ENCODE results near the gene PARD3B.

PARD3B gene

DNA sequence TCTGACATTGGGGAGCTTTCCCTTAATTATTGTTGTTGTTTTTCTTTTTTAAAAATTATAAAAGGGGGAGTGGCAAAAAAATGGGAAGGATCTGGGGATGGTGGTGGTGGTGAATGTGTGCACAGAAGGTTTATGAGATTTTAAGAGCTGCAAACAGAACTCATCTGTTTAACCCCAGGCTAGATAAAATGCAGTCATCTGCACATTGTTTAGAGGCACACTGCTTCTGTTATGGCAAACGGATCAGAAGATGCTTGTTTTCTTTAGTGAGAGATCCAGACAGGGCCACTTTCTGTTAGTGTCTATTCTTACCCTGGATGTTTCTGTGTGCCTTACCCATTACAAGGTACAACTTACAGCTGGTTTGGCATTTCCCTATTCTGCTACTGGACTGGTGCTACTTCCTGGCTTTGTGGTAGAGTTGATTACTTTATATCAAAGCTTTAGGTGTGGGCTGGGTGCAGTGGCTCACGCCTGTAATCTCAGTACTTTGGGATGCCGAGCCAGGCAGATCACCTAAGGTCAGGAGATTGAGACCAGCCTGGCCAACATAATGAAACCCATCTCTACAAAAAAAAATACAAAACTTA is 1068.8 kb downstream of the PARD3B start:
- DNase-seq (ENCODE audit: low spot score), result peak; percentile 15

DNA sequence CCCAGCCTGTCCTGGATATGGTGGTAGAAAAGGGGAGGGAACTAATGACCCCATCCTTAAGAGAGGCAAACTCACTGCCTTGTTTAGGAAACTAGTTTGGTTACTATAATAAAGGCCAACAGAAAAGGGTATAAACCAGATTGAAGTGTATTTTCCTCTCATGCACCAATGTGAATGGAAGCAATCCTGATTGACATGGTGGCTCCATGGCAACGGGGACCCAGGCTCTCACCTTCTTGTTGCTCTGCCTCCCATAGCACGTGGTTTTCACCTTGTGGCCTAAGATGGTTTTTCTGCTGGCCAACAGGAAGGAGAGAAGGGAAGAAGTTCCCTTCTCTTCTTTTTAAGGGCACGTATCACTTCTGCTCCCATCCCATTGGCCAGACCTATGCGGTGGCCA is 1069.7 kb downstream of the PARD3B start:
- no peak for DNase-seq (ENCODE audit: low spot score)

DNA sequence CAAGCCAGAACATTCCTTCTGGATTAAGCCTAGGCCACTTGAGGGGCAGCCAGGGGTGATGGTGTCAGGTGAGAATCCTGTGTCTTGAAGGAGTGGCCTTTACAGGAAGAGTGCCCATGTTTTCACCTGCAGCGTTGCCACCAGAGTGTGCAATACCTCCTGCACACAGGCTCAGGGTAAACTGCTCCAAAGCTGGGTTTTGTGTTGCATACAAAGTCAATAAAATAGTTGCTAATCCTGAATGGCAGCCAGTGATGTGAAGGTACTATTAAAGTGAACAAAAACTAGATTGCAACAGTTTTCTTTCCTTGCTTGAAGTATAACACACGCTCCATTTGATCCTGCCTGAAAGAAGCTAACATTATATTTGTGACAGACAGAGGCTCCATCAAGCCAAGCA is 1072.6 kb downstream of the PARD3B start:
- DNase-seq (ENCODE audit: low spot score), result no peak

DNA sequence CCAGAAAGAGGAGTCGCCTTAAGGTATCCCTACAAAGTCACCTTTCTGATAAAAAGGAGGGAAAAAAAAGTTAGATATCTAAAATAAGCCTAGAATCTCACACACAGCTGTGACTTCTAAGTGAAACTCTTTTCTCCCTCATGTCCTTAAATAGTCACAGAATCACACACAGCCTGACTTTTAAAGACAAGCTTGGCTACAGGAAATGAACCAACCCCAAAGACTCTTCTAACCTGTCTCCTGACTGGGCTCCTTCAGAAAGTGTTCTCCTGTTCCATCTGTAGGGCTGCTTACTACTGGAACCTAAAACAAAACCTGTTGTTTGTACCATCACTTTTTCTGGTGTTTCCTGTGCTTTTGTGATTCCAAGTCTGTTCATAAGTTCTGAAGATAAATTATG is 1074.3 kb downstream of the PARD3B start:
- DNase-seq (ENCODE audit: low spot score), result no peak

DNA sequence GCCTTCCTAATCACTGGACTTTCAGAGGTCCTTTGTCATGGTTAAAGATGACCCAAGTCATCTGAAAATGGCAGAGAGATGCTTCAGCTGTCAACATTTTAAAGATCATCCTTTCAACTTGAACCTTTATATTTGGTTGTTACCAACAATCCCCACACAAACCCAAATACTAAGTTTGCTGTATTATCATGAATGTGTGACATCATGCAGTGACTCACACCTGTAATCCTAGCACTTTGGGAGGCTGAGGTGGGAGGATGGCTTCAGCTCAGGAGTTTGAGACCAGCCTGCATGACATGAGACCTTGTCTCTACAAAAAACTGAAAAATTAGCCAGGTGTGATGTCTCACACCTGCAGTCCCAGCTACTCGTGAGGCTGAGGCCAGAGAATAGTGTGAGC is 1081.8 kb downstream of the PARD3B start:
- DNase-seq (ENCODE audit: low spot score), result no peak

DNA sequence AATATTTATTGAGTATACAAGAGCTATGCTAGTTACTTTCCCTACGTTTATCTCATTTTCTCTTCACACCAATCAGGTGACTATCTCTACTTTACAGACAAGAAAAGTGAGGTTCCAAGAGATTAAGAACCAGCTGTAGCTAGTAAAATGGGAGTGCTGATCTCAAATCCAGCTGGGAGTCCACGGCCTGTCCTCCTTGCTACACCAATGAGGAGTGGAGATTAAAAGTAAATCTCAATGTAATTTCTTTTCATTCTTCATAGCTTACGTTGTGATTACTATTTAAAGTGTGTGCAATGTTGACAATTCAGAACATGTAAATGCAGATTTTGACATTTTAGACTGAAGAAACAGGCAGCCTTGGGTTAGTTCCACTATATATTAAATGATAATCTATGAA is 1083.1 kb downstream of the PARD3B start:
- DNase-seq (ENCODE audit: low spot score), result no peak

DNA sequence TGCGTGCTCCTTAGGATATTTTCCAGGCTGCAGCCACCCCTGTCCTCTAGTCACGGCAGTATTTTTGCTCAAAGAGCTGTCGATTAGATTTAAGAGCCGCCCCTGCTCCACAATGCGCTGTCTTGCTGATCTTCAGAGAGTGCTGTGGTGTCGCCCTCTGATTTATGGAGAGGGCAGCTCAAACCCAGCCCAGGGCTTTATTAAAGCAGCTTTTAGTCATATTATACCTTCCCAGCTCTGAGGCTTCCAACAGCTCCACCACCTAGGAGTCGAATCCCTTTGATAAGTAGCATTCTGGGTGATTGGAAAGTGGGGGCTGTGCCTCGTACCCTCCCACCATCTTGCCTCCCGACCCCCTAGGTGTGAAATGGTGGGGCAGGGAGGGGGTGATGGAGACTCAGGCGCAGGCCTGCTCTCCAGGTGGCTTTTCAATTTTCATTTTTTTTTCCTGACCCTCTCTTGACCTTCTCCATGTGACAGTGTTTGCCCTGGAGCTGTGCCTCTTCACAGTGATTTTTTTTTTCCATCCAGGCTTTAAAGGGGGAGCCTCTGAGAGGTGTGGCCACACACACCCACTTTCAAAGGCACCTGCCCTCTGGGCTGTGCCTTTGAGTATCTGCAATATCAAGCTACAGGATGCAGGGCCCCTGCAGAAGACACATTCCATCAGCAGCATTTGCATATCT is 1084.0 kb downstream of the PARD3B start:
- peak; percentile 25 for DNase-seq (ENCODE audit: low spot score)

DNA sequence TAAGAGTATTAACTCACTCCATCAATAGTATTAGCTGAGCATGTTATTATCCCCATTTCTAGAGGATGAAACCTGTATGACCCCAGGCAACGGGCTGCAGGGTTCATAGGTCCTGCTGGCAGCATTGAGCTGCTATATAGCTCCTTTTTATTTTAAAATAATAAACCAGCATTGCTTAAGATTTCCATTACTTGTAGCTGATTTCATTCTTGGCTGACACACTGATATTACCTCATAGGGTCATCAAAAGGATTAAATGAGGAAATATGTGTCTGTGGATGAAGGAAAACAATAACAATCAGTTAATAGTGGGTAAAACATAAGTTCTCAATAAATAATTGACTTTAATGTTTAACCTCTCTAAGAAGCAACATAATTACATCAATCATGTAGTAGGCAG is 1088.7 kb downstream of the PARD3B start:
- DNase-seq (ENCODE audit: low spot score), result no peak

DNA sequence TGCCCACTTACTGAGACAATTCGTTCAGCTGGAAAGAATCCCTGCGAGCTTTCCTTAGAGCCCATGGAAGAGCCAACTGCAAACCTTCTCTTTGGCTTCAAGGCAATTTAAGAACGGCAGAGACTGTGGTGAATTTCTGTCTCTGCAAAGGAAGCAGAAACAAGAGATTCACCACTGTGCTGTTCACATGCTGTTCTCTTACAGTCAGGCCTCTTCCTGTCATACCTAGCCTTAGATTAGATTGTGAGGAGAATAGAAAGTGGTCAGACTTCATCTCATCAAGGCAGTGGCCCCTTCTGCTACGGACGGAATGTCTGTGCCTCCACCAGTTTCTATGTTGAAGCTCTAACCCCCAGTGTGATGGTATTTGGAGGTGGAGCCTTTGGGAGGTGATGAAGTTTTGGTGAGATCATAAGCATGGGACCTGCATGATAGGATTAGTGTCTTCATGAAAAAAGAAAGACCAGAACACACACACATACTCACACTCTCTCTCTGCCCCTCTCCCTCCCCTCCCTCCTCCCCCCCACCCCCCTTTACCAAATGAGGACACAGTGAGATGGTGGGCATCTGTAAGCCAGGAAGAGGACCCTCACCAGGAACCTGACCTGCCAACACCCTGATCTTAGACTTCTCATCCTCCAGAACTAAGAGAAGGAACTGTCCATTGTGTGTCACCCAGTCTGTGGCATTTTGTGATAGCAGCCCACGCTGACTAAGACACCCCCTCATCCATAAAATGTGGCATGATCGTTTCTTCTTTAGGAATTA is 1091.5 kb downstream of the PARD3B start:
- DNase-seq (ENCODE audit: low spot score), result no peak

DNA sequence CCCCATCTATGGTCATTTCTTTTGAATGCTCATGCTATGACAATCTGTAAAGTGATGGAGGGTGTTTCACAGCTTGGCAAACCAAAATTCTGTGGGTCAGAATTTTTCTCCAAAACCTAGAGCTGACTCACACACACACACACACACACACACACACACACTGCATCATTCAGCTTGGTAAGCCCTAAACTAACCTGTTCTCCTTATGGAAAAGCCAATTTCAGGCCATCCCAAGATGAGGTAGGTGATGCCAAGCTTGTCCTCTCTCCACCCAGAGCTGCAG is 1092.0 kb downstream of the PARD3B start:
- DNase-seq (ENCODE audit: low spot score), result no peak

DNA sequence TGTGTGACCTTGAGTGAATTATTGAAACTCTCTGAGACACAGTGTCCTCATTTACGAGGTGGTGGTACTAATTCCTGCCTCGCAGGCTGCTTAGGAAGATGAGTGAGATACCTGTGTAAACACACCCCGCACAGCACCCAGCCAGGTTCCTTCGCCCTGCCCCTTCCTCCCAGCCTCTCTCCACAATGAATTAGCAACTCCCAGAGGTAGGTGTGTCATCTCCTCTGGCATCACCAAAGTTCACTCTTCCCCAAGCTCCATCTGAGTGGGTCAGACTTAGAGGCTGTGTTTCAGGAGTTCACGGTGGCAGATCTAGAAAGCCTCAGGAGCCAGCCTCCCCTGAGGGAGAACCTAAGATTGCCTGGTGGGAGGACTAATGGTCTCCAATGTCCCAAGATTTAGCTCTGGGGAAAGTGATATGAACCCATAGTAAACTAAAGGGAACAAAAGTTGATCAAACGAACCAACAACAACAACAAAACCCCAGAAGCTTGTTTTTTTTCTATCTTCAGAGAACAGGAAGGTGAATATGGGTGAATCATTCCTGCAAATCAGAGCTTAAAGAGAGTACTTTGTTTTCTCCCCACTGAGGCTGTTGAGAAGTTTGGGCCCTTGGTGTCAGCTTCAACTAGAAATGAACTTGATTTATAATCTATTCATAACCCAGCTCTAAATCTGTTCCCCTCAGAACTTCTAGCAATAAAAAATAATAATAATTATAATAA is 1092.7 kb downstream of the PARD3B start:
- no peak for DNase-seq (ENCODE audit: low spot score)

DNA sequence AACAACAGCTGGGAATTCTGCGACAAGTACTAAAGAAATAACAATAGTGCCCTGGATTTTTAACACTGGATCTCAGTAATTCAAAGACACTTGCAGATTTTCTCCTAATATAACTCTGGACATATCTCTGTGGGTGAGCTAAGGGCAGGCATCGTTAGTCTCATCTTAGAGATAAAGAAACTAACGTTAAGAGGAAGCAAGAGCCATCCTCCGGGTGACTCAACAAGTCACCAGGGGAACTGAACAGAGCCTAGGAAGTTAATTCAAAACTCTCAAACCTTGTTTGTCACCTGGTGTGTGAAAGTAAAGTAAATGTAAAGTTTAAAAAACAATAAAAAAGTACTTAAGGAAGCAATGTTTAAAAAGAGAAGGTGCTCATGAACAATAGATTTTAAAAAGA is 1095.4 kb downstream of the PARD3B start:
- DNase-seq (ENCODE audit: low spot score), result no peak

DNA sequence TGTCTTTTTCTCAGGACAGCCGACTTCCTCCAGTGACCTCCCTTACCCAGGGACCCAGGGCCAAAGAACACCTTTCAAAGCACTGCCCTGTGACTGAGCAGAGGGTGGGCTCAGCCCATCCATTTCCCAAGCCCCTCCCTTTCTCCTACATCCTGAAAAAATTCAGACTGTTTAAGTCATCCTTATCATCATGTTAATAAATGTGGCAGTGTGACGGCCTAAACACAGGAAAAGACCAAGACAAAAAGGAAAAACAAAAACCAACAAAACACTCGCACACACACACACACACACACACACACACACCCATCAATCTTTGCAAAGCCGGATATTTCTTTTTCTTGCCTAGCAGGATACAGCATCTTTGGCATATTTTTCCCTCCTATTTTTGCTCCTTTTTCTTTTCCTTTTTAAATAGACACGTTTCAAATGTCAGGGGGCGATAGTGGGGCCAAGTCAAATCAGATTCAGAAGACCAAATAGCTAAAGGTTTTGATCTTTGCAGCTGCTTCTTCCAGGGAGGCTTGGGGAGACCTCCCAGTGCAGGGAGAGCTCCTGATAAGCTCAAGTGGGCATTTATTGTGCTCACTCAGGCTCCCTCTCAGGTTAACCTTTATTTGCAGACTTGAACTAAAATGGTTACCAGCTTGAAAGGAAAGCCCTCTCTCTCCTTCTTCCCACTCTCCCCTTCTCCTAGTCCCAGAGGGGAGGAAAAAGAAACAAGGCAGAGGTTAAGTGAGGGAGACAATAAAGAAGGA is 1097.5 kb downstream of the PARD3B start:
- DNase-seq (ENCODE audit: low spot score), result no peak

DNA sequence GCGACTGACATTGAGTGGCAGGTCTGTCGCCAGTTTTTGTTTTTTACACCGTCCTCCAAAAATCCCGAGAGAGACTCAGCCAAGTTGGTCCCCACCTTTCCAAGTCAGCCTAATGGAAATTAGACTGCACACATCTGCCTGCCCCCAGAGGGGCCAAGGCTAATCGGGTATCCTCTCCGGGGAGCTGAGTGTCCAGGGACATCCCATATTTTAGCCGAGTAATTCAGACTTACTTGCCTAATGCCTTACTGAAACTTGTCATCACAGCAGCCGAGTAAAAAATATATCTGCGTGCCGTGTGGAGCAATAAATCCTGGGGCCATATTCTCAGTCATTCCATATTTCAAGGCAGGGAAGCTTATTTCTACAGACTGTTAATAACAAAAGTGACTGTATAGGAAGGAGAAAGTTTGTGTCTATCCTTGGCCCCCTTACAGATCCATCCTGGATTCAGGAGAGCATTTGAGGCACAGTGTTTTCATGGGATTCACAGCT is 1098.2 kb downstream of the PARD3B start:
- DNase-seq (ENCODE audit: low spot score), result no peak

DNA sequence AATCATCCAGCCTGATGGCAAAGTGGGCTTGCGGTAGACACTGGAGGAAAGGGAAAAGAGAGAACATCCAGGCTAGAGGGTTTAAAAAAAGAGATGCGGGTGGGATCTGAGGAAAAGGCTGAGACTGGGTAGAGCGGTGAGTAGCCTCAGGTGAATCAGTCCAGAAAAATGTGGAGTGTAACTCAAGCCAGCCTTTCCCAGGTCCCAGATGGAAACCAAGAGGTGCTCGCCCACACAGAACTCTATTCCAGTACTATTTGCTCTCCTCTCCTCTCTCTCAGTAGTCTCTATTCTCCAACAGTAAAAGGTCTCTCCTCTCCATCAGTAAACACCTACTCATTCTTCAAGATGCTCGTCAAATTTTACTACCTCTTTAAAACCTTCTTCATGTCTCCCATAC is 1098.7 kb downstream of the PARD3B start:
- no peak for DNase-seq (ENCODE audit: low spot score)

DNA sequence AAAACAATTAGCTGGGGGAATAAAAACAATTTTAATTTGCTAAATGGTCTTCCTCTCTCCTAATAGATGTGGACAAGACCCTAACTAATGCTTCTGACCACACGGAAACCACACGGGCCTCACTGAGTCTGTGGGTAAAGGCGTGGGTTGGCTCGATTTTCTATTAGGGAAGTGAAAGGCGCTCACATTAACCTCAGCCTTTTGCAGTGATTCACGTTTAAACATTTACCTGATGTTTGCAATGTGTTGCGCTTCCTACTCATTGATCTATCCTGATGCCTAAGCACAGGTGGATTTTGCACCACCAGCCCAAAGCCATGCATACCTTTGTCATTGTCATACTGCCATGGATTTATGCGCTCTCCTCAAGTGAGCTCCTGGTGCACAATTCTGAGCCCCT is 1101.4 kb downstream of the PARD3B start:
- DNase-seq (ENCODE audit: low spot score), result peak; percentile 47

DNA sequence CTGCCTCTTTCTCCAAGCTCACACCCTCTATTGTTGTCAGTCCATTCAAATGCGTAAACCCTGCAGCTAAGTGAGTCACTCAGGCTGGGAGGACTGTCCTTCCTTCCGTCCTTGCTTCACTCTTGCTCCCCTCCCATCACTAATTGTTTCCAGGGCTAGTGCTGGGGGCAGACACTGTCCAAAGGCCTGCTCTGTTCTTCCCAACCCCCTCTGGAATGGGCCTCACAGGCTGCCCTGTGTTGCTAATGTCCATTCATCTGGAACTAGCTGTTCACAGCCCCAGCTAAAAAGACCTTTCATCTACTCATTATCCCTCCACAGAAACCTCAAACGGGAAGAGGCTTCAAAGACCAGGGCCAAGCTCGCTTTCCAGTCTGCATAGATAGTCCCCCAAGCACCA is 1105.2 kb downstream of the PARD3B start:
- peak; percentile 84 for DNase-seq (ENCODE audit: low spot score)

DNA sequence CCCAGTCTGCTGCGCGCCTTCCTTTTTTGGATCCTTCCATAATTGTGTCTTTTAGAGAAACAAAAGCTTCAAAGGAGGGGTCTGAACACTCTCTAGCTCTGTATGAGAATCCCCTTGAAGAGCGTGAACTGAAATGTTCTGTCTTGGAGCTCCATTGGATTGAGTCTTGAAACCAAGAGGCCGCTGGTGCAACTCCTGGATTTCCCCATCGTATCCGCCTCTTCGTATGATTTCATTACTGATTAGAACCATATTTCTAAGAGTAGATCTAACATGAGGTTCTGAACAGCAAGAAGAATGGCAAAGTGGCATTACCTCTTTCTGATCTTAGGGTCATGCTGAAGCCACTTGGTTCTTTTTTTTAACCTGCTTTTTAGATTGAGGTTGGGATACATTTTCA is 1105.7 kb downstream of the PARD3B start:
- DNase-seq (ENCODE audit: low spot score), result no peak

DNA sequence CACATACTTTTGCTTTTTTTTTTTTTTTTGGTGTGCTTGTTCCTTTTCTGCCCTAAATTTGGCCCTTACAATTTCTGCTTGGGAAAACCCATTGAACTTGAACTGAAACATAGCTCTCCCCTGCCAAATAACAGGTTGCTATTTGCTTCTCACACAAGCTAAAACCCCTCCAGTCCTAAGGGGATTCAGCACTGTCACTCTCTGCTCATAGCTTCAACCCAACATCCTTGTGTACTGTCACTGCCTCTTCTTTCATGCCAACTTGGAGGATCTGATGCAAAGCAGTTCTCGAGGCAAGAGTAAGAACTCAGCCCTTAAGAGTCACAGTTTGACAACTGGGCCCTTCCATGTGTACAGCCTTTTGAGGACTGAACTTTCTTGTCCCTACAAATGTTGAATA is 1106.4 kb downstream of the PARD3B start:
- DNase-seq (ENCODE audit: low spot score), result no peak

DNA sequence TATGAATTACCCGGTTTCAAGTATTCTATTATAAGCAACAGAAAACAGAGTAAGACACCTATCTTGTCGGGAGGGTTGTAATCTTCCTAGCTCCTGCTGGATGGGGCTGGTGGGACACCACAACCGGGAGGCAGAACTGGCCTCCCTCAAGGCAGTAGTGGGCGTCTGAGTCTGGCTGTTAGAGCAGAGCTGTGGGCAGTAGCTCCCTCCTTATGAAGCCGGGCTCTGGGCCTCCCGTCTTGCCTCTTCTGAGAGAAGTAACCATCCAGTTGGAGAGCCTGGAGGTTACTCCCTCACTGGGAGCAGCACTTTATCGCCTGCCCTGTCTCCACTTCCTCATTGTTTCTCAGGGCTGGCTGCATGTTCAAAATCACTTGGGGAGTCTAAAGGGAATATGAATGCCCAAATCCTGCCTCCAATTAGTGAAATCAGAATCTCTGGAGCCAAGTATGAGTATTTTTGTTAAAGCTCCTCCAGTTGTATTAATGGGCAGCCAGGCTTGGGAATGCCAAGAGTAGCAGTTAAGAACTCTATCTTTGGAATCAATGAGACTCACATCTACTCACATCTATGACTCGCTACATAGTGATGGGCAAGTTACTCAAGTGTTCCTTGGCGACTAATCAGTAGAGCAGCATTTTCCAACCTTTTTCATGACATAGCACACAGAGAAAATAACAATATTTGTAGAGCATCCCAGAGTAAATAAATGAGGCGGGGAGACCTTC is 1109.8 kb downstream of the PARD3B start:
- DNase-seq (ENCODE audit: low spot score), result no peak

DNA sequence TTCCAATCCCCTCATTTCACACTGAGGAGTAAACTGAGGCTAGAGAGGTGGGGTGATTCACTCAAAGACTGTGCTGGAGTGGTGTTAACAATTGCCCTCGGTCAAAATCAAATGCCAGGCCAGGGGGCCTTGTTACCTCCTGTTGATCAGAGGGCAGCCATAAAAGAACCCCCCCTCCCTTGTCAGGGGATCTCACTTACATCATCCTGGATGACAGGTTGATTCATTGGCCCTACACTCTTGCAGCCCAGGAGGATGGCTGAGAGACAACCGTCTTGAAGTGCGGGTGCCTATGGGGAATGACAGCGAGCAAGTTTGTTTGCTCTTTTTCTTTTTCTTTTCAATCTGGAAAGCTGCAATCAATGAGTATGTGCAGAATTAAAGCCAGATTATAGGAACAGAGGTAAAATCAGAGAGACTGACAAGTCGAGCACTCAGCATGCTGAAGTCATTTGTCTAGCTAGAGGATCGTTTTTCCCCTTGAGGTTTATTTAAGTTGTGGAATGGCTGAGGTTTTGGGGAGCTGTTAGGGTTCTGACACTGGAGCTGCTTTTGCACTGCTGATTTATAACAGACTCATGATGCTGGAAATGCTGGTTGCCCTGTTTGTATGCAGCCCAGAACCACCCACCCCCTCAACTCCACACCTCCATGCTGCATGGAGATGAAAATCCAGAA is 1110.6 kb downstream of the PARD3B start:
- DNase-seq (ENCODE audit: low spot score), result no peak
